HEK293 (cell line): ENCODE data around the gene BORCS5.

Experiments
- CTCF ChIA-PET: fragments of 350-600 bp; formaldehyde crosslinking; extraction: SDS; loops from one replicate; lab custom pipeline; 2021; ENCODE audit warnings: antibody characterized with exemption; lab: Yijun Ruan, JAX
- POLR2A ChIA-PET: fragments of 300-600 bp; formaldehyde crosslinking; extraction: SDS; loops from one replicate; lab custom pipeline; 2020; ENCODE audit warnings: antibody characterized with exemption, inconsistent platforms; lab: Yijun Ruan, JAX
- H3K27ac ChIP-seq: fragments of 200-500 bp; sonication (Bioruptor generic); 2 replicates; pipeline ENCODE4 v1.5.1; 2014; ENCODE audit warnings: low read depth, low read length, control low read depth, inconsistent platforms; ENCODE audit errors: extremely low read depth
- H3K36me3 ChIP-seq, 2 experiments: fragments of 200-500 bp in 1 of 2; sonication (Bioruptor generic) in 1 of 2; 1 replicate in 1 of 2; 2 replicates in 1 of 2; pipeline ENCODE4 v1.5.1; 2014 to 2017; ENCODE audit warnings: inconsistent platforms in 2 of 2, low read length in 2 of 2; ENCODE audit not compliant: control insufficient read depth in 2 of 2, insufficient read depth in 1 of 2
- H3K4me1 ChIP-seq: fragments of 200-500 bp; sonication (Bioruptor generic); 2 replicates; pipeline ENCODE4 v1.5.1; 2014; ENCODE audit warnings: mild to moderate bottlenecking, low read length, inconsistent platforms; ENCODE audit not compliant: control insufficient read depth, insufficient read depth
- H3K4me3 ChIP-seq: 2 replicates; pipeline ENCODE4 v1.5.1; 2011; ENCODE audit warnings: low read depth, mild to moderate bottlenecking, control low read depth, low read length, moderate library complexity
- H3K9me3 ChIP-seq: fragments of 200-500 bp; sonication (Bioruptor generic); 2 replicates; pipeline ENCODE4 v1.5.1; 2014; ENCODE audit warnings: low read depth, low read length, inconsistent platforms; ENCODE audit not compliant: control insufficient read depth, insufficient read depth
- BCL11B ChIP-seq: fragments of 450-650 bp; formaldehyde crosslinking; IDR thresholded peaks from 2 replicates; pipeline ENCODE4 v1.5.1; 2016; ENCODE audit warnings: low read depth, missing biosample characterization, missing genetic modification characterization
- FEZF1 ChIP-seq: fragments of 450-650 bp; formaldehyde crosslinking; IDR thresholded peaks from 2 replicates; pipeline ENCODE4 v1.5.1; 2016; ENCODE audit warnings: missing biosample characterization, missing genetic modification characterization
- KLF9 ChIP-seq: fragments of 450-650 bp; formaldehyde crosslinking; IDR thresholded peaks from 2 replicates; pipeline ENCODE4 v1.5.1; 2016; ENCODE audit warnings: missing biosample characterization, missing genetic modification characterization, low read depth
- MEIS1 ChIP-seq: sonication (generic); formaldehyde crosslinking; IDR thresholded peaks from 2 replicates; pipeline ENCODE4 v1.8.1; 2022; ENCODE audit warnings: missing genetic modification reagents, mild to moderate bottlenecking, borderline replicate concordance
- SALL2 ChIP-seq: fragments of 450-650 bp; formaldehyde crosslinking; IDR thresholded peaks from 2 replicates; pipeline ENCODE4 v1.5.0; 2017; ENCODE audit warnings: missing biosample characterization, mild to moderate bottlenecking, missing genetic modification characterization, borderline replicate concordance
- TCF7L2 ChIP-seq: IDR thresholded peaks from 2 replicates; pipeline ENCODE4 v1.6.1; 2011; ENCODE audit warnings: low read depth, mild to moderate bottlenecking, inconsistent platforms, low read length, moderate library complexity, borderline replicate concordance
- ZBTB20 ChIP-seq: fragments of 450-650 bp; formaldehyde crosslinking; IDR thresholded peaks from 2 replicates; pipeline ENCODE4 v1.5.1; 2016; ENCODE audit warnings: missing biosample characterization, missing genetic modification characterization
- ZNF121 ChIP-seq: fragments of 450-650 bp; formaldehyde crosslinking; IDR thresholded peaks from 2 replicates; pipeline ENCODE4 v1.5.1; 2016; ENCODE audit warnings: missing biosample characterization, missing genetic modification characterization
- ZNF175 ChIP-seq: fragments of 450-650 bp; formaldehyde crosslinking; IDR thresholded peaks from 2 replicates; pipeline ENCODE4 v1.5.1; 2016; ENCODE audit warnings: missing biosample characterization, missing genetic modification characterization
- ZNF404 ChIP-seq: fragments of 450-650 bp; formaldehyde crosslinking; IDR thresholded peaks from 2 replicates; pipeline ENCODE4 v1.5.1; 2017; ENCODE audit warnings: missing biosample characterization, missing genetic modification characterization
- ZNF558 ChIP-seq: fragments of 450-650 bp; formaldehyde crosslinking; IDR thresholded peaks from 2 replicates; pipeline ENCODE4 v1.5.1; 2016; ENCODE audit warnings: missing biosample characterization, missing genetic modification characterization
- ZNF791 ChIP-seq: fragments of 450-650 bp; formaldehyde crosslinking; IDR thresholded peaks from 2 replicates; pipeline ENCODE4 v1.5.1; 2016; ENCODE audit warnings: missing biosample characterization, missing genetic modification characterization
- ZNF792 ChIP-seq: fragments of 450-650 bp; formaldehyde crosslinking; IDR thresholded peaks from 2 replicates; pipeline ENCODE4 v1.5.1; 2016; ENCODE audit warnings: missing biosample characterization, missing genetic modification characterization
- ZNF843 ChIP-seq: fragments of 450-650 bp; formaldehyde crosslinking; IDR thresholded peaks from 2 replicates; pipeline ENCODE4 v1.5.1; 2016; ENCODE audit warnings: missing biosample characterization, missing genetic modification characterization
- TF ChIP-seq, protein P1 (sequence below): fragments of 450-650 bp; IDR thresholded peaks from 2 replicates; pipeline ENCODE4 v1.5.1; 2018; ENCODE audit warnings: missing biosample characterization, mild to moderate bottlenecking, missing genetic modification characterization
- TF ChIP-seq, protein P2 (sequence below): fragments of 450-650 bp; formaldehyde crosslinking; IDR thresholded peaks from 2 replicates; pipeline ENCODE4 v1.5.1; 2016; ENCODE audit warnings: missing biosample characterization, missing genetic modification characterization, low read depth
- TF ChIP-seq, protein P3 (sequence below): fragments of 450-650 bp; formaldehyde crosslinking; IDR thresholded peaks from 2 replicates; pipeline ENCODE4 v1.5.1; 2016; ENCODE audit warnings: missing biosample characterization, missing genetic modification characterization

Gene BORCS5

DNA sequence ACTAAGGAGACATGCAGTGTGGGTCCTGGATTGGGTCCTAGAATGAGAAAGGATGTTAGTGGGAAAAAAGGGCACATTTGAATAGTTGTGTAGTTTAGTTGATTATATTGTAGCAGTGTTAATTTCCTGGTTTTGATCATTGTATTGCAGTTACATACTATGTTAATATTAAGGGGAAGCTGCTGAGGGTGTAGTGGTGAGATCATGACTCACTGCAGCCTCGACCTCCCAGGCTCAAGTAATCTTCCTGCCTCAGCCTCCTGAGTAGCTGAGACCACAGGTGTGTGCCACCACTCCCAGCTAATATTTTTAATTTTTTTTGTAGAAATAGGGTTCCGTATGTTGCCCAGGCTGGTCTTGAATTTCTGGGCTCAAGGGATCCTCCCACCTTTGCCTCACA is 21.7 kb downstream of the BORCS5 start (continued):
- TF ChIP-seq, protein P1, sequence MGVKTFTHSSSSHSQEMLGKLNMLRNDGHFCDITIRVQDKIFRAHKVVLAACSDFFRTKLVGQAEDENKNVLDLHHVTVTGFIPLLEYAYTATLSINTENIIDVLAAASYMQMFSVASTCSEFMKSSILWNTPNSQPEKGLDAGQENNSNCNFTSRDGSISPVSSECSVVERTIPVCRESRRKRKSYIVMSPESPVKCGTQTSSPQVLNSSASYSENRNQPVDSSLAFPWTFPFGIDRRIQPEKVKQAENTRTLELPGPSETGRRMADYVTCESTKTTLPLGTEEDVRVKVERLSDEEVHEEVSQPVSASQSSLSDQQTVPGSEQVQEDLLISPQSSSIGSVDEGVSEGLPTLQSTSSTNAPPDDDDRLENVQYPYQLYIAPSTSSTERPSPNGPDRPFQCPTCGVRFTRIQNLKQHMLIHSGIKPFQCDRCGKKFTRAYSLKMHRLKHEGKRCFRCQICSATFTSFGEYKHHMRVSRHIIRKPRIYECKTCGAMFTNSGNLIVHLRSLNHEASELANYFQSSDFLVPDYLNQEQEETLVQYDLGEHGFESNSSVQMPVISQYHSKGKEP (tag by site-specific recombination): no peak
- TF ChIP-seq, protein P2, sequence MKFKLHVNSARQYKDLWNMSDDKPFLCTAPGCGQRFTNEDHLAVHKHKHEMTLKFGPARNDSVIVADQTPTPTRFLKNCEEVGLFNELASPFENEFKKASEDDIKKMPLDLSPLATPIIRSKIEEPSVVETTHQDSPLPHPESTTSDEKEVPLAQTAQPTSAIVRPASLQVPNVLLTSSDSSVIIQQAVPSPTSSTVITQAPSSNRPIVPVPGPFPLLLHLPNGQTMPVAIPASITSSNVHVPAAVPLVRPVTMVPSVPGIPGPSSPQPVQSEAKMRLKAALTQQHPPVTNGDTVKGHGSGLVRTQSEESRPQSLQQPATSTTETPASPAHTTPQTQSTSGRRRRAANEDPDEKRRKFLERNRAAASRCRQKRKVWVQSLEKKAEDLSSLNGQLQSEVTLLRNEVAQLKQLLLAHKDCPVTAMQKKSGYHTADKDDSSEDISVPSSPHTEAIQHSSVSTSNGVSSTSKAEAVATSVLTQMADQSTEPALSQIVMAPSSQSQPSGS (tag by site-specific recombination): no peak
- TF ChIP-seq FEZF1: no peak

DNA sequence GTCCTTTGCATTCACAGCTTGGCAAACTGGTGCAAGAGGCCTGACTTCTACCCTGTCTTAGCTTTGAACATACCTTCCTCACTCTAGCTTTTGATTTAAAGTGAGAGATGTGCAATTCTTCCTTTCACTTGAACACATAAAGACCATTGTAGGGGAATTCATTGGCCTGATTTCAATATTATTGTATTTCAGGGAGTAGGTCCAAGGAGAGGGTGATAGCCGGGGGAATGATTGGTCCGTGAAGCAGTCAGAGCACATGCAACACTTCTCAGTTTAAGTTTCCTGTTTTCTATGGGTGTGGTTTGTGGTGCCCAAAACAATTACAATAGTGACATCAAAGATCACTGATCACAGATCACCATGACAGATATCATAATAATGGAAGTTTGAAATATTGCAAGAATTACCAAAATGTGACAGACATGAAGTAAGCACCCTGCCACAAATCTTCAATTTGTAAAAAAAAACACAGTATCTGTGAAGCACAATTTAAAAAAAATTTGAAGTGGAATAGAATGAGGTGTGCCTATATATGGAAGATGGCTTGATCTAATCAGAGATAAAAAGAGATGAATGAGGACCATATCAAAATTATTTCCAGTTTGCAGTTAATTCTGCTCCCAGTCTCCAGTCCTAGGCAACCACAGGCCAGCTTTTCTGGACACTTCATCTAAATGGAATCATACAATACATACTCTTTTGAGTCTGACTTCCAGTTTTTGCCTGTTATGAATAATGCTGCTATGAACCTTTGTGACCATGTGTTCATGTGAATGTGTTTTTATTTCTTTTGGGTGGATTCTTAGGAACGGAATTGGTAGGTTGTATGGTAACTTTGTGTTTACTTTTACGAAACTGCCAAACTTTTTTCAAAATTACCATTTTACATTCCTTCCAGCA is 23.2 kb downstream of the BORCS5 start:
- 0 out of 2 replicates have a peak, but pooled peaks cover 2% of the 10 kb centered on the region for H3K4me1 ChIP-seq
- ChIA-PET CTCF (interaction anchor here (0.6 to 2.4 kb wide), 6 partner anchors 184 to 1453 kb away, joined by 3 to 8 read pairs (median 4); no protein-coding TSS in a partner anchor), POLR2A (interaction anchor here (1.1 kb wide), 1 partner anchor 11 kb away, joined by 5 read pairs; no protein-coding TSS in a partner anchor)
- no peak overlapping the region for H3K4me3 ChIP-seq
- no peaks in the 10 kb centered on the region for H3K9me3 ChIP-seq
- H3K27ac ChIP-seq: no peak overlapping the region
- H3K36me3 ChIP-seq: no peaks in the 10 kb centered on the region; a peak in 1 of 3 replicates
- TF ChIP-seq MEIS1 (no peak), ZNF558 (tag by site-specific recombination) (no peak), KLF9 (tag by site-specific recombination) (no peak), BCL11B (no peak), ZNF791 (tag by site-specific recombination) (no peak), TCF7L2 (no peak), ZNF843 (tag by site-specific recombination) (no peak), ZNF792 (tag by site-specific recombination) (no peak), ZNF404 (no peak), ZBTB20 (tag by site-specific recombination) (no peak)
- TF ChIP-seq, protein P3, sequence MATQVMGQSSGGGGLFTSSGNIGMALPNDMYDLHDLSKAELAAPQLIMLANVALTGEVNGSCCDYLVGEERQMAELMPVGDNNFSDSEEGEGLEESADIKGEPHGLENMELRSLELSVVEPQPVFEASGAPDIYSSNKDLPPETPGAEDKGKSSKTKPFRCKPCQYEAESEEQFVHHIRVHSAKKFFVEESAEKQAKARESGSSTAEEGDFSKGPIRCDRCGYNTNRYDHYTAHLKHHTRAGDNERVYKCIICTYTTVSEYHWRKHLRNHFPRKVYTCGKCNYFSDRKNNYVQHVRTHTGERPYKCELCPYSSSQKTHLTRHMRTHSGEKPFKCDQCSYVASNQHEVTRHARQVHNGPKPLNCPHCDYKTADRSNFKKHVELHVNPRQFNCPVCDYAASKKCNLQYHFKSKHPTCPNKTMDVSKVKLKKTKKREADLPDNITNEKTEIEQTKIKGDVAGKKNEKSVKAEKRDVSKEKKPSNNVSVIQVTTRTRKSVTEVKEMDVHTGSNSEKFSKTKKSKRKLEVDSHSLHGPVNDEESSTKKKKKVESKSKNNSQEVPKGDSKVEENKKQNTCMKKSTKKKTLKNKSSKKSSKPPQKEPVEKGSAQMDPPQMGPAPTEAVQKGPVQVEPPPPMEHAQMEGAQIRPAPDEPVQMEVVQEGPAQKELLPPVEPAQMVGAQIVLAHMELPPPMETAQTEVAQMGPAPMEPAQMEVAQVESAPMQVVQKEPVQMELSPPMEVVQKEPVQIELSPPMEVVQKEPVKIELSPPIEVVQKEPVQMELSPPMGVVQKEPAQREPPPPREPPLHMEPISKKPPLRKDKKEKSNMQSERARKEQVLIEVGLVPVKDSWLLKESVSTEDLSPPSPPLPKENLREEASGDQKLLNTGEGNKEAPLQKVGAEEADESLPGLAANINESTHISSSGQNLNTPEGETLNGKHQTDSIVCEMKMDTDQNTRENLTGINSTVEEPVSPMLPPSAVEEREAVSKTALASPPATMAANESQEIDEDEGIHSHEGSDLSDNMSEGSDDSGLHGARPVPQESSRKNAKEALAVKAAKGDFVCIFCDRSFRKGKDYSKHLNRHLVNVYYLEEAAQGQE: no peak

DNA sequence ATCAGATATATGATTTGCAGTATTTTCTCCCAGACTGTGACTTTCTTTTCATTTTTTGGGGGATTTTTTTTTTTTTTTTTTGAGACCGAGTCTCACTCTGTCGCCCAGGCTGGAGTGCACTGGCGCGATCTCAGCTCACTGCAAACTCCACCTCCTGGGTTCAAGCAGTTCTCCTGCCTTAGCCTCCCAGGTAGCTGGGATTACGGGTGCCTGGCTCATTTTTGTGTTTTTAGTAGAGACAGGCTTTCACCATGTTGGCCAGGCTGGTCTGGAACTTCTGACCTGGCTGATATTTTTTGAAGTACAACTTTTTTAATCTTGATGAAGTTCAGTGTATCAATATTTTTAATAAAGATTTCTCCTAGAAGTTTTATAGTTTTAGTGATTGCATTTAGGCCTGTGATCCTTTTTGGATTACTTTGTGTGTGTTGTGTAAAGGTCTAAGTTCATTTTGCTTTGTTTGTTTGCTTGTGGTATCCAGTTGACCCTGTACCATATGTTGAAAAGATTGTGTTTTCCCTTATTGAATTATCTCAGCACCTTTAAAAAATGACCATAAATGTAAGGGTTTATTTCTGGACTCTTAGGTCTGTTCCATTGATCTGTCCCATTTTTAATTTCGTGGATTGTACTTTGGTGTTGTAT is 24.2 kb downstream of the BORCS5 start:
- H3K36me3 ChIP-seq: no peaks in the 10 kb centered on the region
- H3K4me3 ChIP-seq: no peak overlapping the region
- H3K9me3 ChIP-seq: no peaks in the 10 kb centered on the region
- TF ChIP-seq SALL2 (tag by site-specific recombination): no peak
- no peak for TF ChIP-seq ZNF175
- TF ChIP-seq ZNF121 (tag by site-specific recombination): no peak
- TF ChIP-seq, all 188 proteins: peak for 0
- POLR2A ChIA-PET: interaction anchor here (0.7 kb wide), 1 partner anchor 99 kb away, joined by 3 read pairs; no protein-coding TSS in a partner anchor
- CTCF ChIA-PET: interaction anchor here (0.7 kb wide), 1 partner anchor 274 kb away, joined by 3 read pairs; no protein-coding TSS in a partner anchor
- H3K27ac ChIP-seq: no peak overlapping the region
- 0 out of 2 replicates have a peak, but pooled peaks cover 2% of the 10 kb centered on the region for H3K4me1 ChIP-seq
